Epithelial cell of esophagus (primary cell): ENCODE results near the gene THADA.

Experiments used
- DNase-seq: peaks from one replicate; pipeline ENCODE4 v3.0.0; 2010; ENCODE audit warnings: low read depth
- H3K4me3 ChIP-seq: 2 replicates; pipeline ENCODE4 v1.5.1; 2011; ENCODE audit warnings: mild to moderate bottlenecking, low read length, control low read depth
- CTCF ChIP-seq: IDR thresholded peaks from 2 replicates; pipeline ENCODE4 v1.5.1; 2011; ENCODE audit warnings: low read depth, mild to moderate bottlenecking, low read length, control low read depth, inconsistent platforms; ENCODE audit not compliant: insufficient read depth; ENCODE audit errors: missing control alignments

Gene THADA

GRCh38 chr2:43486603-43487002, 109.2 kb downstream of the THADA start:
- no peak overlapping the region for H3K4me3 ChIP-seq
- TF ChIP-seq CTCF, result no peak
- peak; percentile 54 for DNase-seq

- peak; percentile 79 for DNase-seq
- peak; percentile 37 for TF ChIP-seq CTCF
These were observed 111.4 kb downstream of the THADA start for GRCh38 chr2:43484323-43484930.

GRCh38 chr2:43482961-43483360, 112.9 kb downstream of the THADA start:
- no peak overlapping the region for H3K4me3 ChIP-seq
- TF ChIP-seq CTCF, result no peak
- DNase-seq, result peak; percentile 41

More at GRCh38 chr2:43484323-43484930, 111.4 kb downstream of the THADA start:
- H3K4me3 ChIP-seq, result no peak overlapping the region

DNA sequence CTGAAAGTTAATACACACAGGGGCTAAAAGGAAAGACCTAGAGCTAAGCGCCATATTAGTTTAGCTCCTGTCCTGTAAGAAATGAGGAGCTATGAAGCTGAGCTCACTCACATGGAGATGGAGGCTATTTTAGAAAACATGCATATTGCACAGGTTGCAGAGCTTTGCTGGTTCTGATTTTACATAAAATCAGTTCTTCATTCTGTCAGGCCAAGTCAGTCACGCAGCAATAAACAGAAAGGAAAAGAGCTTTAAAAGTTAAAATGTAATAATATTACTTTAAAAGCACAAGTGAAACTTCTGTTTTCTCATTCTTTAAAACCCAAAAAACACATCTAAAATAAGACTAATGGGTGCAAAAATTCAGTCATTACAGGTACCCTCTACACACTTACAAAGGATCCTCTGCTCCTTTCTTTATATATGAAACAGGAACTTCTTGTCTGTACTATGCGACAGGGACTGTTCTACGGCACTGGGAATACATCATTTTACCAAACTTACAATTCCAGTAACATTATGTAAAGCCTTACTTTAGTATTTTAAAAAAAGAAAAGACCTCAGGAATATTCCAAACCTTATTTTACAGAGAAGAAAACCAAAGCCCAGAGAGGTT, 113.8 kb downstream of the THADA start:
- no peak for DNase-seq
- no peak for TF ChIP-seq CTCF
- H3K4me3 ChIP-seq, result no peak overlapping the region

- H3K4me3 ChIP-seq, result no peak overlapping the region
These were observed 115.0 kb downstream of the THADA start for GRCh38 chr2:43480874-43481273.

DNA sequence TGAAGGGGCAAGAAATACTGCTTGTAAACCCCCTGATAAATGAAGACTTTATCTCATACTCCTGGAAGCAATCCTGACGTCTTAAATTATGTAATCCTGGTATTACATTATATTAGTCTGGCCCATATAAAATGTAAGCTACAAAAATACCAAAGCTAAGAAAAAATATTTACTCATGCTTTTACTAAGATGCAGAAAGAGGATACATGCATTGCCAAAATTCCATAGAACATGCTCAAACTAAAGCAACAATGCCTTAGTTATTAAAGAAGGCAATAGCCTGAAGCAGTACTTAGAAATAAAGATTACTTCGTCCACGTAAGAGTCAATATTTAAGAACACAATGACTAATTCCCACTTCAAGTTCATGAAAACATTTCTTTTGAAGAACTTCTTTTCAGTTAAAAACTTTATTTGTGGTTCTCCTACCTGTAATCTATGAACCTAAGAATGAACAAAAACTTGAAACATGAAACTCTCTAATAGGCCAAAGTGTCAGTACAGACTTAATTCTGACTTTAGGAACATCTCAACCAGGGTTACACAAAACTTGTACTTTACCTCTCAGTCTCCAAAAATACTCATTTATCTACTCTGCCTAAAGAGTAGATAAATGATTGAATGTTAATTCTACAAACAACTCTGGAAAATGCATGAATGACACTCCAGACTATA, 117.3 kb downstream of the THADA start:
- H3K4me3 ChIP-seq, result no peak overlapping the region
- DNase-seq, result peak; percentile 80
- no peak for TF ChIP-seq CTCF

More at GRCh38 chr2:43480874-43481273, 115.0 kb downstream of the THADA start:
- no peak for TF ChIP-seq CTCF
- no peak for DNase-seq

DNA sequence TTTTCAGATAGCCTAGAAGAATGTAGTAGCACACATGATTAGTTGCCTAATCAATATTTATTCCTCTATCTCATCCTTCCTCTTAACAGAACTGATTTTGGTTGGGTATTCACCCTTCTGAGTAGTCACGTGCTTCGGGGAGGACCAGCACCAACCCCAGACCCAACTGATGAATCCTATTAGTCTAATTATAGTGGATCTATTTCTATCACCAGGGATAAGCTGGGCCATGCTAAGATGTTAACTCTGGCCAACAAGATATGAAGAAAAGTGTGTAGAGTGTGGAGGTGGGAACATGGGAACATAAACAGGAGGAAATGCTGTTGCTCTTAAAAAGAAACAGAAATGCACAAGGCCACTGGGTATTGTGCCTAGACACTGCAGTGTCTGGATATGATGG, 119.9 kb downstream of the THADA start:
- DNase-seq, result no peak
- TF ChIP-seq CTCF, result no peak
- H3K4me3 ChIP-seq, result no peak overlapping the region
